BE2C (cell line): Measurements from ENCODE around the gene OR4E1. TPM values are rescaled to one million over a fixed set of nuclear protein-coding genes. Genes with fewer than 3 reads are reported as not detected.
A peak's percentile ranks its signal among the peaks of the same experiment; 100 is the strongest.

ENCODE experiments used
- DNase-seq: peaks from one replicate; pipeline ENCODE4 v3.0.0-alpha.2; 2020
- H3K27me3 ChIP-seq: fragments of 250-450 bp; sonication (Bioruptor Pico); 2 replicates; pipeline ENCODE4 v1.5.1; 2020; ENCODE audit warnings: mild to moderate bottlenecking
- H3K36me3 ChIP-seq: fragments of 250-450 bp; sonication (Bioruptor Pico); 2 replicates; pipeline ENCODE4 v1.5.1; 2020; ENCODE audit warnings: mild to moderate bottlenecking
- H3K4me1 ChIP-seq: fragments of 250-450 bp; sonication (Bioruptor Pico); 2 replicates; pipeline ENCODE4 v1.5.1; 2020
- H3K4me3 ChIP-seq: 2 replicates; pipeline ENCODE4 v1.5.1; 2011; ENCODE audit warnings: low read depth, low read length
- H3K9me3 ChIP-seq: fragments of 250-450 bp; sonication (Bioruptor Pico); 2 replicates; pipeline ENCODE4 v1.5.1; 2020
- CTCF ChIP-seq: IDR thresholded peaks from 2 replicates; pipeline ENCODE4 v1.5.1; 2012; ENCODE audit warnings: mild to moderate bottlenecking, low read depth, low read length
- polyA plus RNA-seq: library from polyadenylated mRNA; unstranded; fragments of >200 nt; gene quantifications from one replicate; pipeline ENCODE4 v1.2.1, GENCODE V29; 2012; ENCODE audit warnings: low read depth, missing spikeins; ENCODE audit not compliant: insufficient read length, insufficient read depth

Gene OR4E1
- polyA plus RNA-seq: not detected

- no peaks in the 10 kb centered on the region for H3K36me3 ChIP-seq
- peaks cover 34% of the 10 kb centered on the region for H3K27me3 ChIP-seq
- H3K4me1 ChIP-seq: no peaks in the 10 kb centered on the region
- no peak for DNase-seq
- no peaks in the 10 kb centered on the region for H3K9me3 ChIP-seq
- no peak within 1 kb of the TSS for H3K4me3 ChIP-seq
- TF ChIP-seq CTCF: no peak
Observed at GRCh38 chr14:21673718-21674117, at the start of gene OR4E1. OR4E1 (minus strand) TSS chr14:21673818; CDS start chr14:21670935, 2,883 bp downstream.

GRCh38 chr14:21721504-21721903 is 47.9 kb upstream of the OR4E1 start:
- H3K4me1 ChIP-seq: no peaks in the 10 kb centered on the region
- H3K4me3 ChIP-seq: no peak overlapping the region
- H3K27me3 ChIP-seq: peaks cover 11% of the 10 kb centered on the region
- no peak for DNase-seq
- no peak for TF ChIP-seq CTCF
- H3K9me3 ChIP-seq: no peaks in the 10 kb centered on the region
- H3K36me3 ChIP-seq: no peaks in the 10 kb centered on the region

GRCh38 chr14:21719841-21720240 is 46.2 kb upstream of the OR4E1 start:
- Histone ChIP-seq H3K36me3 (no peaks in the 10 kb centered on the region), H3K9me3 (no peaks in the 10 kb centered on the region), H3K27me3 (peaks cover 11% of the 10 kb centered on the region), H3K4me1 (no peaks in the 10 kb centered on the region), H3K4me3 (no peak overlapping the region)
- DNase-seq: no peak
- TF ChIP-seq CTCF: no peak

GRCh38 chr14:21714318-21714929 is 40.8 kb upstream of the OR4E1 start:
- H3K9me3 ChIP-seq: no peaks in the 10 kb centered on the region
- no peaks in the 10 kb centered on the region for H3K27me3 ChIP-seq
- H3K4me3 ChIP-seq: no peak overlapping the region
- no peaks in the 10 kb centered on the region for H3K4me1 ChIP-seq
- no peaks in the 10 kb centered on the region for H3K36me3 ChIP-seq
- no peak for DNase-seq
- TF ChIP-seq CTCF: no peak

GRCh38 chr14:21712036-21712435 is 38.4 kb upstream of the OR4E1 start:
- no peak for TF ChIP-seq CTCF
- H3K4me3 ChIP-seq: no peak overlapping the region
- H3K36me3 ChIP-seq: no peaks in the 10 kb centered on the region
- H3K9me3 ChIP-seq: no peaks in the 10 kb centered on the region
- H3K4me1 ChIP-seq: no peaks in the 10 kb centered on the region
- no peaks in the 10 kb centered on the region for H3K27me3 ChIP-seq
- DNase-seq: no peak

- Histone ChIP-seq H3K4me1 (no peaks in the 10 kb centered on the region), H3K27me3 (no peaks in the 10 kb centered on the region), H3K36me3 (no peaks in the 10 kb centered on the region), H3K4me3 (no peak overlapping the region), H3K9me3 (no peaks in the 10 kb centered on the region)
- TF ChIP-seq CTCF: peak; percentile 79
- DNase-seq: peak; percentile 14
Observed at GRCh38 chr14:21711360-21711961, 37.8 kb upstream of the OR4E1 start.
